Measurements from ENCODE around the gene ARHGAP18. TPM values are rescaled to one million over a fixed set of nuclear protein-coding genes. Genes with fewer than 3 reads are reported as not detected.

Gene ARHGAP18
- total and polyA plus RNA-seq, 10 of the 15 experiments (the other 5 are each of a cell fraction or from before 2014, with no cell fraction given): 18.2 to 52.2 (median 31.7) TPM

GRCh38 chr6:129632172-129632613 is 77.8 kb downstream of the ARHGAP18 start:
- intact Hi-C loops (cut with micrococcal nuclease; ENCODE audit: unreplicated experiment): no loop called here
- H3K4me1 ChIP-seq (ENCODE audit: control insufficient read depth, insufficient read depth, low read length): peaks cover 10% of the 10 kb centered on the region; the same call in 1 of the 2 replicates
- TF ChIP-seq YY1 (IDR thresholded peaks at IDR 0.05; ENCODE audit: low read depth, low read length): no peak
- no peak for TF ChIP-seq ATF2 (IDR thresholded peaks at IDR 0.05; ENCODE audit: low read length)
- TF ChIP-seq TCF3 (IDR thresholded peaks at IDR 0.05; ENCODE audit: borderline replicate concordance, insufficient read depth, low read depth, low read length): no peak
- no peak for TF ChIP-seq ZBTB4 (CRISPR knock-in tag; IDR thresholded peaks at IDR 0.05)
- TF ChIP-seq TBL1XR1 (IDR thresholded peaks at IDR 0.05; ENCODE audit: low read depth, low read length): no peak
- TF ChIP-seq SP1 (IDR thresholded peaks at IDR 0.05; ENCODE audit: low read depth, low read length): no peak
- TF ChIP-seq POLR2A (IDR thresholded peaks at IDR 0.05; ENCODE audit: low read depth, low read length): no peak
- TF ChIP-seq REST (IDR thresholded peaks at IDR 0.05; ENCODE audit: low read depth, low read length): no peak
- TF ChIP-seq NFIC (IDR thresholded peaks at IDR 0.05; ENCODE audit: low read depth, low read length): no peak
- no peak for TF ChIP-seq CHD2 (IDR thresholded peaks at IDR 0.05; ENCODE audit: borderline replicate concordance, low read depth, low read length)
- TF ChIP-seq HSF1 (IDR thresholded peaks at IDR 0.05; ENCODE audit: low read depth, low read length): no peak
- TF ChIP-seq MYC (IDR thresholded peaks at IDR 0.05; ENCODE audit: insufficient read depth, insufficient read length, insufficient replicate concordance, low read length, severe bottlenecking): no peak
- no peak for TF ChIP-seq CHD1 (IDR thresholded peaks at IDR 0.05; ENCODE audit: low read depth, low read length)
- no peak for TF ChIP-seq ZNF207 (IDR thresholded peaks at IDR 0.05; ENCODE audit: borderline replicate concordance)
- TF ChIP-seq MTA2 (IDR thresholded peaks at IDR 0.05; ENCODE audit: low read depth): no peak

More at GRCh38 chr6:129632172-129632613, 77.8 kb downstream of the ARHGAP18 start:
- no peak overlapping the region for H3K4me2 ChIP-seq (ENCODE audit: control insufficient read depth, insufficient read depth)
- FAIRE-seq (no peak), ATAC-seq (no peak), DNase-seq (ENCODE audit: low read depth, low spot score) (no peak)
- H3K79me2 ChIP-seq (ENCODE audit: control insufficient read depth, insufficient read depth, low read length): no peaks in the 10 kb centered on the region; the same call in 1 of the 2 replicates
- CTCF ChIA-PET: interaction anchor here (0.9 to 2.3 kb wide), 5 partner anchors 10 to 133 kb away, joined by 3 to 13 read pairs (median 3); no protein-coding TSS in a partner anchor
- no peaks in the 10 kb centered on the region for H3K27me3 ChIP-seq (replicated peaks in 1 of 2; ENCODE audit: control insufficient read depth in 2 of 2, insufficient read depth in 2 of 2, low read length in 1 of 2)
- RAD21 ChIA-PET (ENCODE audit: unreplicated experiment): interaction anchor here (0.6 to 3.1 kb wide), 6 partner anchors 9 to 97 kb away, joined by 3 to 11 read pairs (median 5); partner anchors contain the start of gene ARHGAP18
- H2AFZ ChIP-seq (ENCODE audit: control insufficient read depth, low read depth, low read length): no peak overlapping the region
- SMC1A ChIA-PET (ENCODE audit: uncharacterized antibody, unreplicated experiment): interaction anchor here (1.0 to 4.6 kb wide), 10 partner anchors 9 to 86 kb away, joined by 3 to 16 read pairs (median 4); partner anchors contain the start of gene ARHGAP18
- in situ Hi-C loops (cut with MboI): no loop called here
- H3K9ac ChIP-seq (ENCODE audit: control insufficient read depth, insufficient read depth, low read length): no peak overlapping the region
- H3K36me3 ChIP-seq (ENCODE audit: control insufficient read depth in 2 of 2, insufficient read depth in 2 of 2, low read length in 1 of 2): peaks cover 8 to 34% of the 10 kb centered on the region in 2 experiments
- H3K27ac ChIP-seq (ENCODE audit: control insufficient read depth, insufficient read depth): no peak overlapping the region
- no peaks in the 10 kb centered on the region for H4K20me1 ChIP-seq (ENCODE audit: control insufficient read depth, insufficient read depth)
- no peaks in the 10 kb centered on the region; the same call in 2 of the 3 replicates for H3K9me3 ChIP-seq (replicated peaks; ENCODE audit: control insufficient read depth, insufficient read depth, low read length)
- H3K4me3 ChIP-seq: no peak overlapping the region
- POLR2A ChIA-PET: interaction anchor here (0.6 to 3.2 kb wide), 5 partner anchors 10 to 45 kb away, joined by 3 to 9 read pairs (median 4); no protein-coding TSS in a partner anchor
- no TSS peak for BruUV-seq (replicated peaks)

Measured in GM12878 (cell line).